HUES64 (cell line): Measurements from ENCODE around the gene PPP2R3B.

ENCODE experiments used
- H3K27ac ChIP-seq: 2 replicates; pipeline ENCODE4 v1.7.0; 2013; ENCODE audit warnings: low read depth, low read length, inconsistent platforms
- H3K27me3 ChIP-seq: 2 replicates; pipeline ENCODE4 v1.6.1; 2013; ENCODE audit warnings: mild to moderate bottlenecking, low read length; ENCODE audit not compliant: insufficient read depth
- H3K36me3 ChIP-seq: 2 replicates; pipeline ENCODE4 v1.6.1; 2013; ENCODE audit warnings: mild to moderate bottlenecking, low read length; ENCODE audit not compliant: insufficient read depth
- H3K4me1 ChIP-seq: 2 replicates; pipeline ENCODE4 v1.6.1; 2013; ENCODE audit warnings: mild to moderate bottlenecking, low read length, moderate library complexity; ENCODE audit not compliant: insufficient read depth
- H3K4me3 ChIP-seq: 2 replicates; pipeline ENCODE4 v1.5.1; 2013; ENCODE audit warnings: mild to moderate bottlenecking, low read length, moderate library complexity
- H3K9ac ChIP-seq: 2 replicates; pipeline ENCODE4 v1.6.1; 2013; ENCODE audit warnings: mild to moderate bottlenecking, low read depth, low read length
- H3K9me3 ChIP-seq: 2 replicates; pipeline ENCODE4 v1.6.1; 2013; ENCODE audit warnings: low read depth, low read length; ENCODE audit not compliant: insufficient read depth
- WGBS: fragments of 150-250, 120-280 bp; methylation state at CpG from one replicate; pipeline ENCODE4 v1.1.7; 2013; ENCODE audit warnings: missing lambda C conversion rate; 5-methylcytosine and 5-hydroxymethylcytosine counted together

PPP2R3B gene

GRCh38 chrX:360496-361150 is 26.1 kb downstream of the PPP2R3B start:
- Histone ChIP-seq H3K4me1 (no peaks in the 10 kb centered on the region), H3K9ac (no peak overlapping the region), H3K9me3 (no peaks in the 10 kb centered on the region), H3K4me3 (no peak overlapping the region), H3K36me3 (peaks cover 44% of the 10 kb centered on the region), H3K27me3 (no peaks in the 10 kb centered on the region), H3K27ac (no peak overlapping the region)
- 94% methylated on average over 26 of the region's 26 CpGs for WGBS

- WGBS, result 94% methylated on average over 49 of the region's 49 CpGs
- Histone ChIP-seq H3K27me3 (no peaks in the 10 kb centered on the region), H3K9me3 (no peaks in the 10 kb centered on the region), H3K4me1 (no peaks in the 10 kb centered on the region), H3K9ac (no peak overlapping the region), H3K36me3 (peaks cover 48% of the 10 kb centered on the region), H3K27ac (no peak overlapping the region), H3K4me3 (no peak overlapping the region)
Measured at GRCh38 chrX:358651-359143, 28.0 kb downstream of the PPP2R3B start.

- Histone ChIP-seq H3K9me3 (no peaks in the 10 kb centered on the region), H3K27me3 (no peaks in the 10 kb centered on the region), H3K27ac (no peak overlapping the region), H3K36me3 (peaks cover 48% of the 10 kb centered on the region), H3K4me3 (no peak overlapping the region), H3K9ac (no peak overlapping the region), H3K4me1 (no peaks in the 10 kb centered on the region)
- WGBS, result 94% methylated on average over 48 of the region's 48 CpGs
Measured at GRCh38 chrX:357693-358471, 28.8 kb downstream of the PPP2R3B start.

GRCh38 chrX:357035-357692 is 29.5 kb downstream of the PPP2R3B start:
- H3K4me1 ChIP-seq, result no peaks in the 10 kb centered on the region
- no peak overlapping the region for H3K27ac ChIP-seq
- no peak overlapping the region for H3K4me3 ChIP-seq
- no peaks in the 10 kb centered on the region for H3K27me3 ChIP-seq
- 96% methylated on average over 13 of the region's 14 CpGs for WGBS
- no peaks in the 10 kb centered on the region for H3K9me3 ChIP-seq
- peaks cover 55% of the 10 kb centered on the region for H3K36me3 ChIP-seq
- H3K9ac ChIP-seq, result no peak overlapping the region

- Histone ChIP-seq H3K36me3 (peaks cover 52% of the 10 kb centered on the region), H3K27ac (no peak overlapping the region), H3K27me3 (no peaks in the 10 kb centered on the region), H3K4me1 (no peaks in the 10 kb centered on the region), H3K9me3 (no peaks in the 10 kb centered on the region), H3K9ac (no peak overlapping the region), H3K4me3 (no peak overlapping the region)
- 84% methylated on average over 17 of the region's 17 CpGs for WGBS
Measured at GRCh38 chrX:356385-357034, 30.2 kb downstream of the PPP2R3B start.

GRCh38 chrX:355329-356050 is 31.2 kb downstream of the PPP2R3B start:
- 95% methylated on average over 35 of the region's 35 CpGs for WGBS
- H3K27me3 ChIP-seq, result no peaks in the 10 kb centered on the region
- no peak overlapping the region for H3K27ac ChIP-seq
- H3K36me3 ChIP-seq, result peaks cover 44% of the 10 kb centered on the region
- H3K9me3 ChIP-seq, result no peaks in the 10 kb centered on the region
- no peak overlapping the region for H3K4me3 ChIP-seq
- no peaks in the 10 kb centered on the region for H3K4me1 ChIP-seq
- no peak overlapping the region for H3K9ac ChIP-seq

- Histone ChIP-seq H3K27ac (no peak overlapping the region), H3K27me3 (no peaks in the 10 kb centered on the region), H3K9ac (no peak overlapping the region), H3K4me3 (no peak overlapping the region), H3K4me1 (no peaks in the 10 kb centered on the region), H3K36me3 (peaks cover 35% of the 10 kb centered on the region), H3K9me3 (no peaks in the 10 kb centered on the region)
- WGBS, result 95% methylated on average over 39 of the region's 39 CpGs
Measured at GRCh38 chrX:353566-354535, 32.9 kb downstream of the PPP2R3B start.

- 95% methylated on average over 39 of the region's 39 CpGs for WGBS
- no peak overlapping the region for H3K9ac ChIP-seq
Measured at GRCh38 chrX:352582-353314, 34.0 kb downstream of the PPP2R3B start.

GRCh38 chrX:352181-352580 is 34.5 kb downstream of the PPP2R3B start:
- Histone ChIP-seq H3K4me1 (no peaks in the 10 kb centered on the region), H3K9me3 (no peaks in the 10 kb centered on the region), H3K4me3 (no peak overlapping the region), H3K9ac (no peak overlapping the region), H3K36me3 (peaks cover 34% of the 10 kb centered on the region), H3K27me3 (no peaks in the 10 kb centered on the region), H3K27ac (no peak overlapping the region)
- WGBS, result 96% methylated on average over 27 of the region's 27 CpGs

More at GRCh38 chrX:352582-353314, 34.0 kb downstream of the PPP2R3B start:
- peaks cover 33% of the 10 kb centered on the region for H3K36me3 ChIP-seq
- H3K4me1 ChIP-seq, result no peaks in the 10 kb centered on the region
- H3K9me3 ChIP-seq, result no peaks in the 10 kb centered on the region
- H3K27me3 ChIP-seq, result no peaks in the 10 kb centered on the region
- no peak overlapping the region for H3K27ac ChIP-seq
- H3K4me3 ChIP-seq, result no peak overlapping the region
